IPS-NIHi7 (cell line): ENCODE measurements around the gene IPO13.

Experiments used
- DNase-seq: peaks from one replicate; pipeline ENCODE4 v3.0.0; 2012; ENCODE audit warnings: mixed read lengths; ENCODE audit errors: extremely low spot score

Gene IPO13

GRCh38 chr1:43946236-43947060, at the start of gene IPO13:
TSS of gene IPO13 (plus strand) at chr1:43946950. CDS start at chr1:43947601, 651 bp downstream.
- peak; percentile 98 for DNase-seq

- no peak for DNase-seq
Measured at GRCh38 chr1:43898981-43899380, 47.8 kb upstream of the IPO13 start.

GRCh38 chr1:43900386-43900785, 46.4 kb upstream of the IPO13 start:
- no peak for DNase-seq

GRCh38 chr1:43901196-43901961, 45.4 kb upstream of the IPO13 start:
- DNase-seq = no peak

- no peak for DNase-seq
Measured at GRCh38 chr1:43902058-43902831, 44.5 kb upstream of the IPO13 start.

- DNase-seq = no peak
Measured at GRCh38 chr1:43904660-43905551, 41.8 kb upstream of the IPO13 start.

GRCh38 chr1:43908226-43908625, 38.5 kb upstream of the IPO13 start:
- DNase-seq = no peak

GRCh38 chr1:43908858-43909257, 37.9 kb upstream of the IPO13 start:
- DNase-seq = no peak

- DNase-seq = no peak
Measured at GRCh38 chr1:43910343-43910742, 36.4 kb upstream of the IPO13 start.

- peak; percentile 68 for DNase-seq
Measured at GRCh38 chr1:43912607-43913006, 34.1 kb upstream of the IPO13 start.

GRCh38 chr1:43913051-43913501, 33.7 kb upstream of the IPO13 start:
- DNase-seq = no peak

- no peak for DNase-seq
Measured at GRCh38 chr1:43913666-43914360, 32.9 kb upstream of the IPO13 start.

GRCh38 chr1:43914576-43915525, 31.9 kb upstream of the IPO13 start:
- DNase-seq = no peak

GRCh38 chr1:43919906-43920305, 26.8 kb upstream of the IPO13 start:
- no peak for DNase-seq

GRCh38 chr1:43921022-43921421, 25.7 kb upstream of the IPO13 start:
- DNase-seq = no peak

- DNase-seq = no peak
Measured at GRCh38 chr1:43924516-43924915, 22.2 kb upstream of the IPO13 start.

- no peak for DNase-seq
Measured at GRCh38 chr1:43925846-43926245, 20.9 kb upstream of the IPO13 start.

GRCh38 chr1:43930168-43930948, 16.4 kb upstream of the IPO13 start:
- DNase-seq = peak; percentile 73

GRCh38 chr1:43930949-43931275, 15.8 kb upstream of the IPO13 start:
- DNase-seq = no peak
